ENCODE measurements around the gene NCAPH2. TPM values are rescaled to one million over a fixed set of nuclear protein-coding genes. Genes with fewer than 3 reads are reported as not detected.

Gene NCAPH2
- total and polyA plus RNA-seq, 2 of the 8 experiments (the other 6 are each of a cell fraction or from before 2014, with no cell fraction given): 62.2 to 81.6 TPM

DNA sequence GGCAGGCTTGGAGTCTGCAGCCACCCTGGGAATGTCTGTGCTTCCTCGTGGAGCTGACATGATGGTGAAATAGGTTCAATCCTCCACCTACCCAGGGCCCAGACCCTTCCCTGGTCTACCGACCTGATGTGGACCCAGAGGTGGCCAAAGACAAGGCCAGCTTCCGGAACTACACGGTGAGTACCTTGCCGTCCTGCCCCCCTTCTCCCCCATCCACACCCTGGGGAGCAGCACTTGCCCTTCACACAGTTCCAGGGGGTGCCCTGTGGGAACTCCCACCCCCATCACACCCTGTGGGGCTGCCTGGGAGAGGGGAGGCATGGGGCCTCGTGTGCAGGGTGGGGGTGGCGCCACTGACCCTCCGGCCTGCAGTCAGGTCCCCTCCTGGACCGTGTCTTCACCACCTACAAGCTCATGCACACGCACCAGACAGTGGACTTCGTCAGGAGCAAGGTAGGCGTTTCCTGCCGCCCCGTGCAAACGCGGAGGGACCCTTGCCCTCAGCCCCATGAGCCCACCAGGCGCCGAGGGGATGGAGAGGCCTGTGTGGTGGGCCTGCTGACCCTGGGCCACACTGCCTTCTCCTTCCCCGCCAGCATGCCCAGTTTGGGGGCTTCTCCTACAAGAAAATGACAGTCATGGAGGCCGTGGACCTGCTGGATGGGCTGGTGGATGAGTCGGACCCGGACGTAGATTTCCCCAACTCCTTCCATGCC is 20.6 kb upstream of the NCAPH2 start:
- Histone ChIP-seq H3K18ac (ENCODE audit: extremely low read depth, low read length) (no peak overlapping the region), H2AK5ac (ENCODE audit: low read depth, low read length) (no peak overlapping the region), H3K23me2 (ENCODE audit: low read depth, low read length) (no peaks in the 10 kb centered on the region), H2BK20ac (ENCODE audit: low read length) (no peak overlapping the region), H3K36me3 (ENCODE audit: control insufficient read depth in 2 of 4, insufficient read depth in 4 of 4, low read length in 3 of 4) (0 out of 8 replicates have a peak, but pooled peaks cover 0 to 2% (median 0%) of the 10 kb centered on the region in 4 experiments), H3K14ac (ENCODE audit: insufficient read length) (no peak overlapping the region), H2BK15ac (ENCODE audit: low read length) (no peak overlapping the region), H3K4me1 (replicated peaks in 1 of 4; ENCODE audit: control insufficient read depth in 3 of 4, insufficient read depth in 4 of 4, low read length in 3 of 4) (no peaks in the 10 kb centered on the region; a peak in 1 of 7 replicates), H2BK120ac (replicated peaks; ENCODE audit: low read depth, low read length) (no peak overlapping the region), H3K9me3 (ENCODE audit: insufficient read depth in 2 of 2, low read depth in 1 of 2, low read length in 1 of 2) (no peaks in the 10 kb centered on the region), H2BK12ac (ENCODE audit: low read depth, low read length) (no peak overlapping the region), H3K27me3 (replicated peaks in 1 of 4; ENCODE audit: control insufficient read depth in 3 of 4, extremely low read depth in 1 of 4, insufficient read depth in 3 of 4, low read length in 3 of 4) (peaks cover 0 to 2% (median 0%) of the 10 kb centered on the region in 4 experiments; a peak in 1 of 7 replicates), H4K8ac (ENCODE audit: extremely low read depth, insufficient read depth, low read length) (peak overlapping the region; percentile 85), H3K4ac (replicated peaks; ENCODE audit: insufficient read length, low read depth, low read length) (no peak overlapping the region), H3K56ac (replicated peaks; ENCODE audit: insufficient read length, low read depth, low read length) (no peak overlapping the region), H3K4me3 (ENCODE audit: extremely low read depth in 1 of 4, insufficient read depth in 2 of 4, low read depth in 3 of 4, low read length in 4 of 4) (no peak overlapping the region), H4K20me1 (replicated peaks in 1 of 2; ENCODE audit: control insufficient read depth in 1 of 2, insufficient read depth in 2 of 2, low read length in 2 of 2) (peaks cover 0 to 3% of the 10 kb centered on the region in 2 experiments), H3K4me2 (ENCODE audit: insufficient read depth in 1 of 2, low read depth in 2 of 2, low read length in 2 of 2) (no peak overlapping the region), H2BK5ac (ENCODE audit: low read depth, low read length) (no peak overlapping the region), H3K27ac (ENCODE audit: low read depth, low read length) (no peak overlapping the region), H3K79me1 (ENCODE audit: low read depth, low read length) (no peaks in the 10 kb centered on the region), H4K5ac (ENCODE audit: insufficient read length, low read depth, low read length) (no peak overlapping the region), H3K23ac (ENCODE audit: insufficient read length) (no peak overlapping the region), H3K79me2 (ENCODE audit: control insufficient read depth in 1 of 2, insufficient read depth in 2 of 2, low read length in 2 of 2) (no peaks in the 10 kb centered on the region), H3K9ac (replicated peaks in 1 of 4; ENCODE audit: extremely low read depth in 1 of 4, low read depth in 3 of 4, low read length in 3 of 4) (no peak overlapping the region), H2AFZ (ENCODE audit: low read length) (no peak overlapping the region), H4K91ac (replicated peaks; ENCODE audit: insufficient read length, low read length) (no peak overlapping the region)
- DNase-seq (ENCODE audit: low read depth in 1 of 2, low spot score in 2 of 2) (no peak), FAIRE-seq (no peak)
- ChIA-PET CTCF (ENCODE audit: partially characterized antibody) (interaction anchor here (0.7 to 5.6 kb wide), 3 partner anchors 9 to 30 kb away, joined by 3 to 54 read pairs (median 3); no protein-coding TSS in a partner anchor), POLR2A (ENCODE audit: partially characterized antibody) (interaction anchor here (0.9 to 4.8 kb wide), 4 partner anchors 10 to 38 kb away, joined by 3 to 20 read pairs (median 10); partner anchors contain the start of gene SCO2)
- no peak for TF ChIP-seq SAP30 (IDR thresholded peaks at IDR 0.05; ENCODE audit: insufficient read depth, insufficient replicate concordance, low read length)
- no peak for TF ChIP-seq RXRA (IDR thresholded peaks at IDR 0.05; ENCODE audit: insufficient read depth, low read depth, low read length)
- no peak for TF ChIP-seq POLR2A (IDR thresholded peaks at IDR 0.05; ENCODE audit: control extremely low read depth in 1 of 2, low read depth in 2 of 2, low read length in 2 of 2)
- no peak for TF ChIP-seq EP300 (IDR thresholded peaks at IDR 0.05; ENCODE audit: borderline replicate concordance in 1 of 2, low read depth in 2 of 2, low read length in 2 of 2)
- TF ChIP-seq EGR1 (IDR thresholded peaks at IDR 0.05; ENCODE audit: borderline replicate concordance, low read depth, low read length): no peak
- no peak for TF ChIP-seq RBBP5 (IDR thresholded peaks at IDR 0.05; ENCODE audit: borderline replicate concordance, low read depth, low read length)
- TF ChIP-seq, protein P1, sequence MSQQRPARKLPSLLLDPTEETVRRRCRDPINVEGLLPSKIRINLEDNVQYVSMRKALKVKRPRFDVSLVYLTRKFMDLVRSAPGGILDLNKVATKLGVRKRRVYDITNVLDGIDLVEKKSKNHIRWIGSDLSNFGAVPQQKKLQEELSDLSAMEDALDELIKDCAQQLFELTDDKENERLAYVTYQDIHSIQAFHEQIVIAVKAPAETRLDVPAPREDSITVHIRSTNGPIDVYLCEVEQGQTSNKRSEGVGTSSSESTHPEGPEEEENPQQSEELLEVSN (IDR thresholded peaks at IDR 0.05): no peak
- TF ChIP-seq KDM1A (IDR thresholded peaks at IDR 0.05; ENCODE audit: borderline replicate concordance, low read length): no peak
- no peak for TF ChIP-seq SIRT6 (IDR thresholded peaks at IDR 0.05; ENCODE audit: low read length)
- TF ChIP-seq TEAD4 (IDR thresholded peaks at IDR 0.05; ENCODE audit: low read depth, low read length): no peak
- no peak for TF ChIP-seq POLR2AphosphoS5 (IDR thresholded peaks at IDR 0.05; ENCODE audit: low read depth, low read length)
- no peak for TF ChIP-seq CHD1 (IDR thresholded peaks at IDR 0.05; ENCODE audit: low read depth, low read length)
- 85% methylated on average over 20 of the region's 23 CpGs; no CpG with 5 or more reads in 1 of the 2 experiments for WGBS, 2 experiments (ENCODE audit: extremely low coverage in 1 of 2, insufficient coverage in 1 of 2, insufficient read length in 1 of 2, insufficient replicate concordance in 2 of 2, low coverage in 1 of 2, low lambda C conversion rate in 2 of 2, missing lambda C conversion rate in 1 of 2)

Data from H1 (cell line).